ENCODE data around the gene RBP7. TPM values are rescaled to one million over a fixed set of nuclear protein-coding genes. Genes with fewer than 3 reads are reported as not detected.

The RBP7 gene
- total and polyA plus RNA-seq, 10 of the 15 experiments (the other 5 are each of a cell fraction or from before 2014, with no cell fraction given) = 0.20 TPM; not detected in 9

DNA sequence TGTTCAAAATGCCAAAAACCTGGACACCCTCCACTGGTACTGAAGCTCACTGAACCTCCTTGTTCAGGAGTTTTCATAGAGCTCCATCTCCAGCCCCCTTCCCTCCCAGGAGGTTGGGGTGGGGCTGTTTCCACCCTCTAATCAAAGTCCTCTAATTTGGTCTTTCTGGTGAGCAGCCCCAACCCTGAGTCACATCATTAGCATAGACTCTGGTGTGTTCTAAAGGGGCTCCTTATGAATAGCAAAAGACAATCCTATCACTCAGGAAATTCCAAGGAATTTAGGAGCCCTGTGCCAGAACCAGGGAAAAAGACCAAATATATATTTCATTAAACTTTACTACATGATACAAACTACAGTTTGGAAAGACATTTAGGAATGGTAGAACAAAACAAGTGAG is 22.5 kb downstream of the RBP7 start:
- no peak for ATAC-seq
- RAD21 ChIA-PET (ENCODE audit: unreplicated experiment) = no interaction called here
- Histone ChIP-seq H3K27me3 (replicated peaks in 1 of 2; ENCODE audit: control insufficient read depth in 2 of 2, insufficient read depth in 2 of 2, low read length in 1 of 2) (no peaks in the 10 kb centered on the region), H3K9ac (ENCODE audit: control insufficient read depth, insufficient read depth, low read length) (no peak overlapping the region), H2AFZ (ENCODE audit: control insufficient read depth, low read depth, low read length) (no peak overlapping the region), H3K27ac (ENCODE audit: control insufficient read depth, insufficient read depth) (no peak overlapping the region), H3K9me3 (replicated peaks; ENCODE audit: control insufficient read depth, insufficient read depth, low read length) (no peaks in the 10 kb centered on the region), H4K20me1 (ENCODE audit: control insufficient read depth, insufficient read depth) (no peaks in the 10 kb centered on the region), H3K4me3 (no peak overlapping the region), H3K36me3 (ENCODE audit: control insufficient read depth in 2 of 2, insufficient read depth in 2 of 2, low read length in 1 of 2) (no peaks in the 10 kb centered on the region), H3K79me2 (ENCODE audit: control insufficient read depth, insufficient read depth, low read length) (no peaks in the 10 kb centered on the region), H3K4me2 (ENCODE audit: control insufficient read depth, insufficient read depth) (0 out of 2 replicates have a peak overlapping the region, but pooled peaks have one; percentile 2), H3K4me1 (ENCODE audit: control insufficient read depth, insufficient read depth, low read length) (no peaks in the 10 kb centered on the region)
- CTCF ChIA-PET = interaction anchor here (0.9 kb wide), 1 partner anchor 69 kb away, joined by 3 read pairs; no protein-coding TSS in a partner anchor
- in situ Hi-C loops (cut with MboI) = no loop called here
- SMC1A ChIA-PET (ENCODE audit: uncharacterized antibody, unreplicated experiment) = no interaction called here
- BruUV-seq (replicated peaks) = no TSS peak
- no peak for FAIRE-seq
- intact Hi-C loops (cut with micrococcal nuclease; ENCODE audit: unreplicated experiment) = no loop called here
- POLR2A ChIA-PET = interaction anchor here (0.6 kb wide), 2 partner anchors 102 to 1937 kb away, joined by 3 to 6 read pairs; no protein-coding TSS in a partner anchor
- TF ChIP-seq, protein P1, sequence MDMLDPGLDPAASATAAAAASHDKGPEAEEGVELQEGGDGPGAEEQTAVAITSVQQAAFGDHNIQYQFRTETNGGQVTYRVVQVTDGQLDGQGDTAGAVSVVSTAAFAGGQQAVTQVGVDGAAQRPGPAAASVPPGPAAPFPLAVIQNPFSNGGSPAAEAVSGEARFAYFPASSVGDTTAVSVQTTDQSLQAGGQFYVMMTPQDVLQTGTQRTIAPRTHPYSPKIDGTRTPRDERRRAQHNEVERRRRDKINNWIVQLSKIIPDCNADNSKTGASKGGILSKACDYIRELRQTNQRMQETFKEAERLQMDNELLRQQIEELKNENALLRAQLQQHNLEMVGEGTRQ (IDR thresholded peaks at IDR 0.05; ENCODE audit: borderline replicate concordance, low read depth, low read length) = no peak
- TF ChIP-seq CEBPB (IDR thresholded peaks at IDR 0.05; ENCODE audit: borderline replicate concordance in 1 of 2, low read depth in 2 of 2, low read length in 2 of 2) (no peak), DPF2 (IDR thresholded peaks at IDR 0.05) (no peak), BACH1 (IDR thresholded peaks at IDR 0.05; ENCODE audit: borderline replicate concordance) (no peak), BCL11A (IDR thresholded peaks at IDR 0.05; ENCODE audit: low read depth, low read length) (no peak), HDGF (IDR thresholded peaks at IDR 0.05) (no peak), ZNF217 (IDR thresholded peaks at IDR 0.05) (no peak), MYC (IDR thresholded peaks at IDR 0.05; ENCODE audit: insufficient read depth, insufficient read length, insufficient replicate concordance, low read length, severe bottlenecking) (no peak), SREBF2 (IDR thresholded peaks at IDR 0.05; ENCODE audit: low read length) (no peak)
- TF ChIP-seq, protein P2, sequence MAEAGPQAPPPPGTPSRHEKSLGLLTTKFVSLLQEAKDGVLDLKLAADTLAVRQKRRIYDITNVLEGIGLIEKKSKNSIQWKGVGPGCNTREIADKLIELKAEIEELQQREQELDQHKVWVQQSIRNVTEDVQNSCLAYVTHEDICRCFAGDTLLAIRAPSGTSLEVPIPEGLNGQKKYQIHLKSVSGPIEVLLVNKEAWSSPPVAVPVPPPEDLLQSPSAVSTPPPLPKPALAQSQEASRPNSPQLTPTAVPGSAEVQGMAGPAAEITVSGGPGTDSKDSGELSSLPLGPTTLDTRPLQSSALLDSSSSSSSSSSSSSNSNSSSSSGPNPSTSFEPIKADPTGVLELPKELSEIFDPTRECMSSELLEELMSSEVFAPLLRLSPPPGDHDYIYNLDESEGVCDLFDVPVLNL (IDR thresholded peaks at IDR 0.05; ENCODE audit: low read depth, low read length) = no peak
- no peak for DNase-seq (ENCODE audit: low read depth, low spot score)
